Measurements from ENCODE around the gene FOXN1.
"Not testable (repeated sequence)": the region's sequence is repeated elsewhere in the genome, so short reads cannot be mapped to it uniquely, and the experiment has no call there.

Gene FOXN1, protein sequence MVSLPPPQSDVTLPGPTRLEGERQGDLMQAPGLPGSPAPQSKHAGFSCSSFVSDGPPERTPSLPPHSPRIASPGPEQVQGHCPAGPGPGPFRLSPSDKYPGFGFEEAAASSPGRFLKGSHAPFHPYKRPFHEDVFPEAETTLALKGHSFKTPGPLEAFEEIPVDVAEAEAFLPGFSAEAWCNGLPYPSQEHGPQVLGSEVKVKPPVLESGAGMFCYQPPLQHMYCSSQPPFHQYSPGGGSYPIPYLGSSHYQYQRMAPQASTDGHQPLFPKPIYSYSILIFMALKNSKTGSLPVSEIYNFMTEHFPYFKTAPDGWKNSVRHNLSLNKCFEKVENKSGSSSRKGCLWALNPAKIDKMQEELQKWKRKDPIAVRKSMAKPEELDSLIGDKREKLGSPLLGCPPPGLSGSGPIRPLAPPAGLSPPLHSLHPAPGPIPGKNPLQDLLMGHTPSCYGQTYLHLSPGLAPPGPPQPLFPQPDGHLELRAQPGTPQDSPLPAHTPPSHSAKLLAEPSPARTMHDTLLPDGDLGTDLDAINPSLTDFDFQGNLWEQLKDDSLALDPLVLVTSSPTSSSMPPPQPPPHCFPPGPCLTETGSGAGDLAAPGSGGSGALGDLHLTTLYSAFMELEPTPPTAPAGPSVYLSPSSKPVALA

DNA sequence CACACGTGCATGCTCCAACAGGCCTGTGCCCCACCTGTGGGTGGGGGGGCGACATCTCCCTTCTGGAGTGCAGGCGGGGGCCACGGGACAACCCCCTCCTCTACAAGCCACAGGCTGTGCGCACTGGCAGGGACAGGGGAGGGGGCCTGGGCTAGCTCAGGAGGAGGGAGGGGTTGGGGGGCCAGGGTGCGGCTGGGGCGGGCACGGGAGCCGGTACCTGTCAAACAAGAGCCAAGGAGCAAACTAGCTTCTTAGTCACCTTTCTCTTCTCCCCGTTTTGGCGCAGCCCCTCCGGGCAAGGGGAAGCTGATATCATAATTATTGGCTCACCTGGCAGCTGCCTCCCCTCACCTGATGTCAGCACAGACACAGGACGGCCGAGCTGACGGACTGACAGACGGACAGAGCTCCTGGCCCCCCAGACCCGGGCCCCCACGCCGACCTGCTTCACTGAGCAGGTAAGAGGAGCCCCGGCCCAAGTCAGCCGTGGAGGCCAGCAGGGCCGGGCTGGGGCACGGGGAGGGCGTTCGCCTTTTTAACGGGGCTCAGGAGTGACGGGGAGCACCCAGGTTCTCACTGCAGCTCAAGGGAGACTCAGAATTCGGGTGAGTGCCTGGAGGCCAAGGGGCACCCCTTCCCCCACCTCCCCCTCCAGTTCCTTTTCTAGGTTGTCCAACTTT is at the start of gene FOXN1:
FOXN1 (plus strand) TSS at position 363 of the 680 bp plus-strand sequence. CDS start 17,622 bp downstream, outside the sequence.
- no peak within 1 kb of the TSS for H3K4me3 ChIP-seq (ENCODE audit: low read depth, low read length)

DNA sequence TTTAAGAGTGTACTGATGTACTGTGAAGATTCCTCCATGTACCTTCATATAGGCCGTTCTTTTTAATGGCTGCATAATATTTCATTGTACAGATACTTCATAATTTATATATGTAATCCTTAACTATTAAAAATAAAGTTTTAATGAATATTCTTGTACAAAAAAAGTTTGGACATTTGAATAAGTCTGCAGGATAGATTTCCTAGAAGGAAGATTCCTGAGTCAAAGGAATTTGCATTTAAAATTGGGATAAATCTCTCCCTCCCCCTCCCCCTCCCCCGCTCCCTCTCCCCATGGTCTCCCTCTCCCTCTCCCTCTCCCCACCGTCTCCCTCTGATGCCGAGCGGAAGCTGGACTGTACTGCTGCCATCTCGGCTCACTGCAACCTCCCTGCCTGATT is 48.3 kb upstream of the FOXN1 start:
- no peak overlapping the region for H3K4me3 ChIP-seq (ENCODE audit: low read depth, low read length)

DNA sequence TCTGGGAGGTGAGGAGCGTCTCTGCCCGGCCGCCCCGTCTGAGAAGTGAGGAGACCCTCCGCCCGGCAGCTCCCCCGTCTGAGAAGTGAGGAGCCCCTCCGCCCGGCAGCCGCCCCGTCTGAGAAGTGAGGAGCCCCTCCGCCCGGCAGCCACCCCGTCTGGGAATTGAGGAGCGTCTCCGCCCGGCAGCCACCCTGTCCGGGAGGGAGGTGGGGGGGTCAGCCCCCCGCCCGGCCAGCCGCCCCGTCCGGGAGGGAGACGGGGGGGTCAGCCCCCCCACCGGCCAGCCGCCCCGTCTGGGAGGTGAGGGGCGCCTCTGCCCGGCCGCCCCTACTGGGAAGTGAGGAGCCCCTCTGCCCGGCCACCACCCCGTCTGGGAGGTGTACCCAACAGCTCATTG is 47.3 kb upstream of the FOXN1 start:
- not testable (repeated sequence) for H3K4me3 ChIP-seq (ENCODE audit: low read depth, low read length)

DNA sequence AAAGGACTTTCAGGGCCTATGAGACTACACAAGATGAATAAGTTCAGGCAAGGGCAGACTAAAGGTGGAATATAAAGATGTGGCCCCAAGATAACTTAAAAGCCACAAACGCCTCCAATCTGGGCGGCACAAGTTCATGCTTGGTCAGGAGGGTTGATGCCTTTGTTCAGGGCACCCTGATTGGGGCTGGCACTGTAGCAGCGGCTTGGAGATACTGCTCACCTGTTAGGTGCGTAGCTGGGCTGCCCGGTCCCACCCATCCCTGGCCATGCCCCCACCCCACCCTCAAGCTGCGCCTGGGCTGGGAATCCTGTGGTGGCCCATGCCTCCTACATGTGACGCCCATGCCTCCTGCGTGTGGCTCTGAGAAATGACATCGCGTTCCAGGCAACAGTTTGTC is 45.2 kb upstream of the FOXN1 start:
- H3K4me3 ChIP-seq (ENCODE audit: low read depth, low read length), result no peak overlapping the region

DNA sequence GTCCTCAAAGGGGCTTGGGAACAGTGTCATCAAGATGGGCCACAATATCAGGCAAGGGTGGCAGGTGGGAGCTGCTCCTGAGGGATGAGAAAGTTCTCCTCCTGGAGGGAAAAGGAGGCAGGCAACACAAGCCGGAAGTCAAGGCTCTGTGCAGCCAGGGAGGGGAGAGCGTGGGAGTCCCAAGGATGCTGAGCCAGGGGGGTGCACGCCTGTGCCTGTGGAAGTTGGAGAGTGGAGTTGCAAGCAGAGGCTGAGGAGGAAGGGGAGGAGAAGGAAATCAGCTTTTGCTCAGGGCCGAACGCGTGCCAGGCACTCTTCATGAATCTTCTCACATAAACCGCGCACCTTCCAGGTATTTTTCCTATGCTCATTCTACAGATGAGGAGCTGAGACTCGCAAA is 40.1 kb upstream of the FOXN1 start:
- H3K4me3 ChIP-seq (ENCODE audit: low read depth, low read length), result no peak overlapping the region

DNA sequence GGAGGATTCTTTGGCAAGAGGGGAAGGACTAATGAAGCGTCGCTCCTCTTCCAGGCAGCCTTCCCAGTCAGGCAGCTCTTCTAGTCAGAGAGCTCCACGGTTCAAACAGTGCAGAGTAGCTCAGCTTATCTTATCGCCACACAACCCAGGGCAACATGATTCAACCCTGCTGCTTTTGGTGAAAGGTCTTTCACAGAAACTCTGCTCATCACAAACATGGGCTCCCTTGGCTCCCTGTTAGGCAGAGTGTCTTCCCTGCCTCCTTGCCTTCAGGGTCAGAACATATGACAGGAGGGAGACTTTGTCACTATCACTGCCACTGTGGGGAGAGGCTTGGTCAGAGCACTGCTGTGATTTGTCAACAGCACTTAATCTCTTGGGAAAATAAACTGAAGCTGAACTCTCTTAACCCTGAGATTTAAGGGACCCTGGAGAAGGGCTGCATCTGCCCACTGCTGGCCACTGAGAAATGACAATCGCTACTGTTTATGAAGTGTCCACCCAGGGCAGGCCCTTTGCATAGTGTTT is 39.6 kb upstream of the FOXN1 start:
- no peak overlapping the region for H3K4me3 ChIP-seq (ENCODE audit: low read depth, low read length)

DNA sequence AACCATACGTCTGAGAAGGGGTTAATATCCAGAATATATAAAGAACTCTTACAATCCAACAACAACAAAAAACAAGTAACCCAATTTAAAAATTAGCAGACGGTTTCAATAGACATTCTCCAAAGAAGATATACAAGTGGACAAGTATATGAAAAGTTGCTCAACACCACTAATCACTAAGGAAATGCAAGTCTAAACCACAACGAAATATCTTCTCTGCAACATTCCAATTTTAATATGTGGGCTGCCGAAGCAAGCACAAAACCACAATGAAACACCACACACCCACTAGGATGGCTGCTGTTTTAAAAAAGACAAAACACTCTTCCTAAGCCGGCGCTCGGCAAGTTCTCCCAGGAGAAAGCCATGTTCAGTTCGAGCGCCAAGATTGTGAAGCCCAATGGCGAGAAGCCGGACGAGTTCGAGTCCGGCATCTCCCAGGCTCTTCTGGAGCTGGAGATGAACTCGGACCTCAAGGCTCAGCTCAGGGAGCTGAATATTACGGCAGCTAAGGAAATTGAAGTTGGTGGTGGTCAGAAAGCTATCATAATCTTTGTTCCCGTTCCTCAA is 38.6 kb upstream of the FOXN1 start:
- H3K4me3 ChIP-seq (ENCODE audit: low read depth, low read length), result no peak overlapping the region

DNA sequence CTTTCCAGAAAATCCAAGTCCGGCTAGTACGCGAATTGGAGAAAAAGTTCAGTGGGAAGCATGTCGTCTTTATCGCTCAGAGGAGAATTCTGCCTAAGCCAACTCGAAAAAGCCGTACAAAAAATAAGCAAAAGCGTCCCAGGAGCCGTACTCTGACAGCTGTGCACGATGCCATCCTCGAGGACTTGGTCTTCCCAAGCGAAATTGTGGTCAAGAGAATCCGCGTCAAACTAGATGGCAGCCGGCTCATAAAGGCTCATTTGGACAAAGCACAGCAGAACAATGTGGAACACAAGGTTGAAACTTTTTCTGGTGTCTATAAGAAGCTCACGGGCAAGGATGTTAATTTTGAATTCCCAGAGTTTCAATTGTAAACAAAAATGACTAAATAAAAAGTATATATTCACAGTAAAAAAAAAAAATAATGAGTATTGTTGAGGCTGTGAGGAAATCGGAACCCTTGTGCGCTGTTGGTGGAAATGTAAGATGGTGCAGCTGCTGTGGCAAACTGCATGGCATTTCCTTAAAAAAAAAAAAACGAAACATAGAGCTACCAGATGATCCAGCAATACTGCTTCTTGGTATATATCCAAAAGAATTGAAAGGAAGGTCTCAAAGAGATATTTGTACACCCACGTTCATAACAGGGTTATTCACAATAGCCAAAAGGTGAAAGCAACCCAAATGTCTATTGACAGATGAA is 38.0 kb upstream of the FOXN1 start:
- H3K4me3 ChIP-seq (ENCODE audit: low read depth, low read length), result not testable (repeated sequence)

DNA sequence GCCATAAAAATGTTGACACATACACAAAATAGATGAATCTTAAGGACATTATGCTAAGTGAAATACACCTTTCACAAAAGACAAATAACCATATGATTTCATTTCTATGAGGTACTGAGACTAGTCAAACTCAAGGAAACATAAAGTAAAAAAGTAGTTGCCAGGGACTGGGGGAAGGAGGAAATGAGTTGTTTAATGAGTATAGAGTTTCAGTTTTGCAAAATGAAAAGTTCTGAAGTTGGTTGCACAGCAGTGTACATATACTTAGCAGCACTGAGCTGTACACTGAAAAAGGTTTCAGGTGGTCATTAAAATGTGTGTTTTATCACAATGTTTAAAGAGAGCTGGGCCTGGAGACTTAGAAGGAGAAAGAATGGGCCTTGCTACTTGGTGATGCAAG is 37.4 kb upstream of the FOXN1 start:
- no peak overlapping the region for H3K4me3 ChIP-seq (ENCODE audit: low read depth, low read length)

DNA sequence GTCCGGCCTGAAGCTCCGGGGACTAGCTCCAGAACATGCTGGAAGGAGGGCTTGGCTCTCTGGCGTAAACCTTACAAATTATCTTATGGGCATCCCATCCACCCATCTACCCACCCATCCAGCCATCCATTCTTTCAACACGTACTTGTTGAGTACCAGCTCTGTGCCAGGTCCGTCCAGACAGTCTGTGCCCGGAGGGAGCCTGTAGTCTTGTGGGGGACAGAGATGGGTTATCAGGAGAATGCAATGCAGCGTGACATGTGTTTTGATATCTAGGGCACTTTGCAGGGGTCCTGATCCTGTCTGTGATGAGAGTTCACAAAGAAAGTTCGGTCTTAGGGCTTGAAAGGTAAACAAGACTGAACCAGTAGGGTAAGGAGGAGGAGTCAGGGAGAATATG is 36.8 kb upstream of the FOXN1 start:
- H3K4me3 ChIP-seq (ENCODE audit: low read depth, low read length), result no peak overlapping the region

DNA sequence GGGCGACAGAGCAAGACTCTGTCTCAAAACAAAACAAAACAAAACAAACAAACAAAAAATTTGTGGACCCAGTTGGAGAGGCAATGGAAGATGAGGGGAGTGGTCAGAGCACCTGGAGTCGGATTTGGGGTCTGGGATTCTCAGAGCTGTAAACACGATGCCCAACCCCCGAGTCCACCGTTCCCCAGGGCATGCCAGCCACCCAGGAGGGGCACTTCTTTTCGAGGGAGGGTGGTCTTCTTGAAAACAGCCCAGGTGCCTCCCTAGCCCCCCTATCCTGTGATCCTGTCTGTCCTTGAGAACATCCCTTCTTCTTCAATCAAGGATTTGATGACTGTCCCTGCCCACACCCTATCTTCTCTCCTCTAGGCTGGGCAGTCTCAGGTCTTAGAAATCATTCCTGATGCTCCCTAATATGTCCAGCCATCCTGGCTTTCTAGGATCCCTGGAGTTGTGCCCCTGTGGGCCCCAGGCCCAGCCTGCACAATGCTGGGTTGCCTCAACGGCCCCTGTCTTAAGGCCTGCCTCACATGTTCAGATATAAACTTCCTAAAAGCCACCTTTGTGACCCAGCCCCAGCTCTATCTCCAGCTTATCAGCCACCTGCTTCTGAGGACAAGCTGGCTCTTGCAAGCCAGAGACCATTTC is 35.8 kb upstream of the FOXN1 start:
- H3K4me3 ChIP-seq (ENCODE audit: low read depth, low read length), result no peak overlapping the region

DNA sequence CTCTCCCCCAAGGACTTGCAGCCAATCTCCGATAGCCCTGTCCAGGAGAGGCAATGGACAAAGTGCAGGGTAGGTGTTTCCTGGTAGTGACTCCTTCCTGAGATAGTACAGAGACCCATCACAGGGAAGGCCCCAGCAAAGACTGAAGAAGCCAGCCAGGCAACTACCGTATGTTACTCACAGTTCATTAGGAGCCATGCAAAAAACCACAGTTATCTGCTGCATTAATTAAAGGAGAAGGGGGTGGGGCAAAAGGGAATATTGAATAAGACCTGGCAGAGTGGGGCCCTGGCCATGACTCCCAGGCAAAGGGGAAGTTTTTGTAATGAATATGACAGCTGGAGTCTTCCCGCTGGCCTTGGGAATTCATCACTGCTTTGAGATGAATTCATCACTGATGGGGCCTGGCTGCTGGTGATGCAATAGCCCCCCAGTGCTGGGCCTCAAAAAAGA is 35.2 kb upstream of the FOXN1 start:
- H3K4me3 ChIP-seq (ENCODE audit: low read depth, low read length), result no peak overlapping the region

DNA sequence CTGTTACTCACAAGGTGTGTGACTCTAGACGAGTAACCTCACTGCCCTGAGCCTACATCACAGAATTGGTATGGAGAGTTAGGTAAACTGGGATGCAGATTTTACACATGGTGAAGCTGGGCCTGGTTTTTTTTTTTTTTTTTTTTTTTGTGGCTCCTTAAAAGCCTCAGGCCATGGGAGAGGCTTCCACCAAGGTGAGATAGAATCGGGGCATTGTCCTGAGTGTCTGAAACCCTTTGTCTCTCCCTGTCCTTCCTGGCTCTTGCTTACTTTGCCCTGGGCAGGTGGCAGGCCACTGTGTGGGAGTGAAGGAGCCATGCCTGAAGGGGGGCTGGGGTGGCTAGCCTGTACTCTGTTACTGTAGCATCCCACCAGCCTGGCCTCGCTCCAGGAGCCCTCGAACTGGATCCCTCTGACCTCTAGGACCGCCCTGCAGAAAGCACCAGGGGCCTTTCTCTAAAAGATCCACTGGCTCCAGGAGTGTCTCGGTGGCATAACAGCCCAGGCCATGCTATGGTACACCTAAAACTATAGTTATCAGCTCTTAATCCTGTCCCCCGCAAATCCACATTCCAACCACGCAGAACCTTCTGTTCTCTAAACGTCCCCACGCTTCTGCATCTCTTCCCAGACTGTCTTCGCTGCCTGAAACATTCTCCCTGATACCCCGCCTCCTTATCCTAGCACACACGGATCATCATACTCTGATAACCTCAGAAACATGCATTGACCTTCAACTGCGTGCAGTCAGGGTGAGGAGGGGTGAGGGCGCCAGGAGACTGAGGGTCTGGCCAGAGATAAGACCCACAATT is 34.4 kb upstream of the FOXN1 start:
- H3K4me3 ChIP-seq (ENCODE audit: low read depth, low read length), result no peak overlapping the region

DNA sequence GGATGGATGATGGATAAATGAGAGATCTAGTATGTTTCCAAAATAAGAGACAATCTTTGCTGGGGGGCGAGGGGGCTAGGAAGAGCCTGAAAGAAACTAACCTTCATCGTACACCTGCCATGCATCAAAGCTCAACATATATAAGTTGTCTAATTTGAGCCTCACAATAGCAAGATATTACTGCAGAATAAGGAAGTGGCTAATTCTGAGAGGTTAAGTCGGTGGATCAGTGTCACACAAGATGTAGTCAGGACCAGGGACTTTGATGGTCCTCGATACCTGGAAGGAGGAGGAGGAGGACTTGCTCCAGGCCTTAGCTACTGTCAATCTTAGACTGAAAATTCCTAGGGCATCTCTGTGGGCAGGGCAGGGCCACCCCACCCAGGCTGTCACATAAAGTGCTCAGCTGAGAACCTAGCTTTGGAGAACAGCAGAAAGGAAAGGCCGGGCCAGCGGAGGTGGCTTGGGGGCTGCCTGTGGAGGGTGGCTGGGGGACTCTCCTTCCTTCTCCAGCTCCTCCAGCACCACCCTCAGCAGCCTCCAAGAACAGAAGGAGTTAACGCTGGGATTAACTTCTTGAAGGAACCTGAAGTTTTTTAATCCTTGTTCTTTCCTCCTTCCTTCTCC is 33.2 kb upstream of the FOXN1 start:
- H3K4me3 ChIP-seq (ENCODE audit: low read depth, low read length), result no peak overlapping the region

DNA sequence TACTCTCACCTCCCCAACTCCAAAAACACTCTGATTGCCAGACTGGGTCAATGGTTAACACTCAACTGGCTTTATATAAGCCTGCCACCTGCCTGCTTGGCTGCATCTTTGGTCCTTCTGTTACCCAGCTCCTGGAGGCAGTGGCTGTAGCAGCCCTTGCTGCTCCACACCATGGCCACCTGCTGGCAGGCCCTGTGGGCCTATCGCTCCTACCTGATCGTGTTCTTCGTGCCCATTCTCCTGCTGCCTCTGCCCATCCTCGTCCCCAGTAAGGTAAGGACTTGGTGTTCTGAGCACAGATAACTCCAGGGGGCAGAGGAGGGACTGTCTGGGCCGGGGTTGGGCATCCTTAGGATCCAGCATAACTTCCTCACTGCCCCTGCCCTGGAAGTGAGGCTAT is 32.6 kb upstream of the FOXN1 start, which contains the start of gene SLC13A2:
SLC13A2 (plus strand) TSS at position 103 of the 400 bp plus-strand sequence; CDS start at position 172, 69 bp downstream.
- H3K4me3 ChIP-seq (ENCODE audit: low read depth, low read length), result no peak within 1 kb of the TSS

DNA sequence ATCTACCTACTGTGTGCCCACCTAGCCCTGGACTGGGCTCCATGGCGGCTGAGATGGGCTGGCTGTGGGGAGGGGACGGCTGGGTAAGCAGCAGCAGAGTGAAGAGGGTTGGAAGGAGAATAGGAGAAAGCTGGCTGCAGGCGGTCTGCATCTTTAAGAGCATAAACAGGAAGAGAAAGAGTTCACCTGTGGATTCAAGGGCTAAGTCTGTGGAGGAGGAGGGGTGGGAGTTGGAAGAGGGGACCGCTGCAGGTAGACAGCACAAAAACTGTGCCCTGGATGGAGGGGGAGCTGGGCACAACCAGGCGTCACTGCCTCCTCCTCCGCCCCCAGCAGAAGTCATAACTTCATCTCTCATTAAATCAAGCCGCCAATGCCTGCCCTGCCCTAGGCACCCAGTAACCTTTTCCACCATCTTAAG is 32.0 kb upstream of the FOXN1 start:
- H3K4me3 ChIP-seq (ENCODE audit: low read depth, low read length), result no peak overlapping the region

DNA sequence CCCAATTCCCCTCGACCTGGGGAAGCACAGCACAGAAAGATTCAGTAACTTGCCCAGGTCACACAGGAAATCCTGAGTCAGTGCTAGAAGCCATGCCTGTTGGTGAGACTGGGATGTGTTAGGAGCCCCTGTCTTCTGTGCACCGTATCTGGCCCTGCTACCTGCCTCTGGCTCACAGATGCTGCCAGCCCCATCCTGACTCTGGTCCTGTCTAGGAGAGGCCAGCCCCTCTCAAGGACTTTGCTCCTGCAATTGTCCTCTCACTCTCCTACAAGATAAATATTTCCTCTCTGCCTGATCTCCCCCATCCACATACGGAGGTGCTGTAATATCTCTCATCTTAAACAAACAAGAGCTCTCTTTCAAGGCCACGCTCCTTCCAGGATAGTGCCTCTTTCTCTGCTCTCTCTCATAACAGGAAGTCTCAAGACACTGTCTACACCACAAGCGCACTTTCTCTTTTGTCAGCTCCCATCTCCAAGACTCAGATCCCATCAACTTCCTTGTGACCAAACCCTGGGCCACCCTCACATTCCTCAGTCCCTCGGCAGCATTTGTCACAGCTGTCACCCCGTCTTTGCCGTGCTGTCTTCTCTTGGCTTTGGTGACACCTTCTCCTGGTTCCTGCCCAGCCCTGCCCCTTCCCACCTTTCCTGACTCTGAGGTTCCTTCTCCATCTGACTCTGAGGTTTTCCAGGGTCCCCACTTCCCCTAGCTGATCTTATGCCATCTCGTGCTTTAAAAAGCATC is 30.8 kb upstream of the FOXN1 start:
- H3K4me3 ChIP-seq (ENCODE audit: low read depth, low read length), result no peak overlapping the region

Measured in iPS-11a (cell line).